NT2/D1 (cell line): Measurements from ENCODE around the gene PDXDC1.
"Not testable (repeated sequence)": the region's sequence is repeated elsewhere in the genome, so short reads cannot be mapped to it uniquely, and the experiment has no call there.

Source experiments
- DNase-seq: peaks from one replicate; pipeline ENCODE4 v3.0.0-alpha.2; 2011; ENCODE audit warnings: low read depth, low spot score
- H3K27me3 ChIP-seq: 2 replicates; pipeline ENCODE4 v1.6.0; 2011; ENCODE audit warnings: mild to moderate bottlenecking; ENCODE audit not compliant: insufficient read length, insufficient read depth
- H3K36me3 ChIP-seq: 2 replicates; pipeline ENCODE4 v1.6.1; 2011; ENCODE audit warnings: mild to moderate bottlenecking, low read length, mixed read lengths; ENCODE audit not compliant: insufficient read depth, insufficient read length
- H3K4me1 ChIP-seq: 2 replicates; pipeline ENCODE4 v1.5.1; 2011; ENCODE audit not compliant: insufficient read depth, insufficient read length
- H3K4me3 ChIP-seq: 2 replicates; pipeline ENCODE4 v1.5.1; 2011; ENCODE audit warnings: low read depth; ENCODE audit not compliant: insufficient read length
- H3K9ac ChIP-seq: 2 replicates; pipeline ENCODE4 v1.6.0; 2011; ENCODE audit warnings: low read depth; ENCODE audit not compliant: insufficient read length
- H3K9me3 ChIP-seq: 2 replicates; pipeline ENCODE4 v1.5.1; 2011; ENCODE audit warnings: mild to moderate bottlenecking, low read length; ENCODE audit not compliant: insufficient read depth

PDXDC1 gene

DNA sequence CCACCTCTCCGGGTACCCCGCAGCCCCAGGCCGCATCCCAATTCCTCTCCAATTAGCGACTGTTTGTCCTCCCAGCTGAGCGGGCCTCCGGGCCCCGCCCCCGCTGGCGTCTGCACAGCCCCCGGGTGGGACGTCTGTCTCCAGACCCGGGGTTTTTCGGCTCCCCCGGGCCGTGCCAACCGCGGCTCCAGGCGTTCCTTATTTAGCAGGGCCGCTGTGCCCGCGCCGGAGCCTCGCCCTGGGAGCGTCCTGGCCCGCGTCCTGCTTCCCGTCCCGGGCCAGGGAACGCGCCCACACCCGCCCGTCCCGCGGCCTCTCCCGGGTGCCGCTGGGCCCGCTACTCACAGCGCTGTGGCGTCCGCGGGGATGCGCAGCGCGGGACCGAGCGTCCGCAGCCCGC lies 179.2 kb downstream of the PDXDC1 start:
- not testable (repeated sequence) for H3K27me3 ChIP-seq, DNase-seq, H3K9me3 ChIP-seq, H3K9ac ChIP-seq, H3K4me1 ChIP-seq, H3K36me3 ChIP-seq
- peak overlapping the region; percentile 34 for H3K4me3 ChIP-seq

DNA sequence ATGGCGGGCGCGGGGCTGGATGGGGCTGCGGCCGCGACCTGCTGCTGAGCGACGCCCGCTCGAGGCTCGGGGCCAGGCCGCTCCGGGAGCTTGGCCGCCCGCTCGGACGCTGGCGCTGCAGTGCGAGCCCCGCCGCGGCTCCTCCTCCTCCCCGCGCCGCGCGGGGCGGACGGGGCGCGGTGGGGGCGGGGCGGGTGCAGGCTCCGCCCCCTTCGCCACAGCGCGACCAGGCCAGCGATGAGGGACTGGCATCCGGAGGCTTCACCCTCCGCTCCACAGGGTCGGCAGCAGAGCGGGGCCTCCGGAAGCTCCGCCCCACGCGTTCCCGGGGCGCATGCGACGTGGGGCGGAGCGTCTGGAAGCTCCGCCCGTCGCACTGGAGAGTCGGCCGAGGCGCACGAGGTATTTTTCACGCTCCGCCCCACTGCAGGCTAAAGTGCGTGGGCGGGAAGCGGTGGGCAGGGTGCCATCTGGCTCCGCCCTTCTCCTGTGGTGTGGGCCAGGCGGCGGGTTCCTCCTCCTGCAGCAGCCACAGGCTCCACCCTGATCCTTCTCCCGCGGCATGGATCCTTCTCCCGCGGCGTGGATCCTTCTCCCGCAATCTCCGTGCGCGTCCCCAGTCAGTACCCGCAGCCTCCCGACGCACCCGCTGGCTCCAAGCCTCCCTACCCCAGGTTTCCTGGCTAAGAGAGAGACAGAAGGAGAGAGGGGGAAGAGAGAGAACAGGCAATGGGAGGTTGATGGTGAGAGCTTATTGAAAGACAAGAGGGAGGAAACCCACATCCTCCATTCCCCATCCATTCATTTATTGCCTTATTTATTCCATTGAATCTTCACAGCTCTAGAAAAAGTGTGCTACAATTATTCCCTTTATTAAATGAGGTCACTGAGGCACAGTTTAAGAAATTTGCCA lies 180.1 kb downstream of the PDXDC1 start:
- H3K36me3 ChIP-seq, H3K4me1 ChIP-seq, H3K9me3 ChIP-seq, H3K27me3 ChIP-seq: not testable (repeated sequence)
- peak; percentile 66 for DNase-seq
- peak overlapping the region; percentile 36 for H3K4me3 ChIP-seq
- peak overlapping the region; percentile 56 for H3K9ac ChIP-seq

DNA sequence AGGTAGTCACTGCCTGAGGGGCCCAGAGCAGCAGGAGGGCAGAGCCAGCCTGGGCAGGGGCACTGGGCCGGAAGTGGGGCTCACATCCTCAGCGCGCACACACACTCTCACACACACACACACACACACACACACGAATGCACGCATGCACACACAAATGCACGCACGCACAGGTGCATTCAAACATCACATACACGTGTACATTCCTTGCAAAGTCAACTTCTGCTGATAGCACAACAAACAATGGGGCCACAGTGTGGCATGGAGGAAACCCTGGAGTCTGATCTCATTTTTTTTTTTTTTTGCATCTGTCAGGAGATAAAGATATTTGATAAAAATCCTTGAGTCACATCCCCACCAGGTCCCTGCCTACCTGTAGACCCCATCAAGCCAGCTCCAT lies 182.8 kb downstream of the PDXDC1 start:
- not testable (repeated sequence) for DNase-seq, H3K4me1 ChIP-seq, H3K27me3 ChIP-seq, H3K36me3 ChIP-seq, H3K4me3 ChIP-seq, H3K9ac ChIP-seq, H3K9me3 ChIP-seq

DNA sequence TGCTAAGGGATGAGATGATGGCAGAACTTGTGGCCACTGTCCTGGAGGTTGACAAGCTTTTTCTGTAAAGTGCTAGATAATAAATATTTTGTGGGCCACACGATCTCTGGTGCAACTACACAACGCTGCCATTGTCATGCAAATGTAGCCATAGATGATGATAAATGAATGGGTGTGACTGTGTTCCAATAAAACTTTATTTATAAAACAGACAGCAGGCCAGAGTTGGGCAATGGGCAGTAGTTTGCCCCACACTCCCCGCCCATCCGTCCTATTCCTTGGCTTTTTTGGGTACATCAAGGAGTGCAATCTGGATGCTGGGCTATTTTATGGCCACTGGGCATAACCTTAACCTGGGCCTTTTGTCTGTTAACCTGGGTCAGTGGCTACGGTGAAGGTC lies 184.8 kb downstream of the PDXDC1 start:
- H3K36me3 ChIP-seq, H3K9ac ChIP-seq, H3K27me3 ChIP-seq, H3K9me3 ChIP-seq, H3K4me1 ChIP-seq, H3K4me3 ChIP-seq, DNase-seq: not testable (repeated sequence)

DNA sequence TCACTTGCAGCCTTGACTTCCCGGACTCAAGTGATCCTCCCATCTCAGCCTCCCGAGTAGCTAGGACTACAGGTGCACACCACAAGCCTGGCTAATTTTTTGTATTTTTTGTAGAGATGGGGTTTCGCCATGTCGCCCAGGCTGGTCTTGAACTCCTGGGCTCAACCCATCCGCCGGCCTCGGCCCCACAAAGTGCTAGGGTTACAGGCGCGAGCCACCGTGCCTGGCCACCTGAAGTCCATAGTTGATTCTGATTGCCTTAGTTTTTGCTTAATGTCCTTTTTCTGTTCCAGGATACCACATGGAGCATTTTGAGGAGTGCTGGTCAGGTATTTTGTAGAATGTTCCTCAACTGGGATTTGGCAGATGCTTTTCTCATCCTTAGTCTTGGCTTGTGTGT lies 185.7 kb downstream of the PDXDC1 start:
- not testable (repeated sequence) for H3K36me3 ChIP-seq

DNA sequence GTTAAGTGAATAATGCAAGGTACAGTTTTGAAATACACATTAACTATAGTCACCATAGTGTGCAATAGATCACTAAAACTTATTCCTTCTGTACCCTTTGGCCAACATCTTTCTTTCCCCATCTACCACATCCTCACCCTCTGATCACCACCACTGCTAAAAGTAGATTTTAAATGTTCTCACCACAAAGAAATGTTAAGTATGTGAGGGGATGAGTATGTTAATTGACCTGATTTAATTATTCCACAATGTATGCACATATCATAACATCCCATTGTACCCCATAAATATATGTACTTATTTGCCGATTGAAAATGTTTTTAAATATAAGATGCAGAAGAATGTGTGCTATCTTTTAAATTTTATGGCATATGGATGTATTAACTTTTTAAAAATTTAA lies 188.2 kb downstream of the PDXDC1 start:
- H3K4me3 ChIP-seq, H3K27me3 ChIP-seq, H3K9me3 ChIP-seq, H3K4me1 ChIP-seq, H3K36me3 ChIP-seq, DNase-seq, H3K9ac ChIP-seq: not testable (repeated sequence)

More for the DNA sequence above, 185.7 kb downstream of the PDXDC1 start:
- H3K9me3 ChIP-seq, H3K4me1 ChIP-seq, H3K27me3 ChIP-seq, DNase-seq, H3K4me3 ChIP-seq, H3K9ac ChIP-seq: not testable (repeated sequence)

DNA sequence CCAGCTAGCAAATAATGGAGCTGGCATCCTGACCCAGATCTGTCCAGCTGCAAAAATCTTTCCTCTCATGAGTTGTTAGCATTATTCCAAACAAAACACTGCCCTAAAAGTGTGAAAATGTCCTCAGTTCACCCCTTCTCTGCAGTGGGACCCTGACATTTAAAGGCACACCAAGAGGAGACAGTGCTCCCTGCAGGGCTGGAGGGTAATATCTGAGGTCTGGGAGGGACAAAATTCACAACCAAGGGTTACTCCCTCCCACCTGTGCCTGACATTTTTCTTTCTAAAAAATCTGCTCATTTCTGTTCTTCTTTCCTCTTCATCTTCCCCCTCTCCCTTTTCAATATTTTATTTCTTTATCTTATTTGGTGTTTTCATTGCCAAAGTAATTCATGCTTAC lies 191.4 kb downstream of the PDXDC1 start:
- not testable (repeated sequence) for H3K4me3 ChIP-seq, H3K27me3 ChIP-seq, H3K4me1 ChIP-seq, H3K9me3 ChIP-seq, DNase-seq, H3K9ac ChIP-seq, H3K36me3 ChIP-seq

DNA sequence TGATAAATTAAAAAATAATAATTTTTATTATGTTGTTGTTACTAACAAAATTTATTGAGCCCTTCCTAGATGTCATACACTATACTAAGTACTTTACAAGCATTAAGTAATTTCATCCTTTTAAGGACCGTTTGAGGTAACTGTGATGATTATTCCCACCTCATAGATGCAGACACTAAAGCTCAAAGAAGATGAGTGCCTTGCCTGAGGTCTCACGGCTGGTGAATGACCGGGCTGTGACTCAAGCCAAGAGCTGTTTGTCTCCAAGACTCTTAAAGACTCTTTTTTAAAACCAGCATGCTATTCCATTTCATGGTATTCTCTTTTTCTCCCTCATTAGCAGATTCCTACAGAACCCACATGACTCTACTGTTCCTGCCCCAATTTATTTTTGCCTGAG lies 193.5 kb downstream of the PDXDC1 start:
- H3K27me3 ChIP-seq, H3K4me1 ChIP-seq, H3K4me3 ChIP-seq, H3K9ac ChIP-seq, H3K36me3 ChIP-seq, H3K9me3 ChIP-seq, DNase-seq: not testable (repeated sequence)

DNA sequence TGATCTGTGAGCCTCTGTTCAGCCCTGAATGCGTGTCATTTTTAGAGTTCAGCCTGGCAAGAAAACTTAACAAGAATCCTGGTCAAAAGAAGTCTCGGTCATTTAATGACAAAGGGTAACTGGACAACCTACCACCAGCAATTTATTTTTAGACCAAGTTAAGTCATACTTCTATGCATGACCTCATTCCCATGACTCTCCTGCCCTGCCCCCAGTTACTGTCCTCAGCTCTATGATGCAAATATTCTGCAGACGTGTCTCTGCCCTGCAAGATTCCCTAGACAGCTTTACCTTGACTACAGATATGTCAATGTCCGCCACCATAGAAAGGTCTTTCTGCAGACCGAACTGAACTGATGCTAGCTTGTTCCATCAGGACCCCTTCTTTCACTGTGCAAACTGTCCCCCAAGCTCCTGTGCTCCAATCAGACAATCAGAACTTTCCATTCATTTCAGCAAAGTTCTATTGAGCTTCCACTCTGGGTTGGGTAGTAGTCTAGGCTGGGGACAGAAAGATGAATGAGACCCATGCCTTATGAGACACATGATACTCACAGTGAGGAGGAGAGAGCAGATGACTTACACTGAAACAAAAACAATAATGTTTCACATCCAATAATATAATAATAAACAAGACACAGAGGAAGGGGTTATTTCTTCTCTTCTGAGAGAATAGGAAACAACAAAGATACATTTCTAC lies 194.3 kb downstream of the PDXDC1 start:
- not testable (repeated sequence) for H3K9ac ChIP-seq, DNase-seq, H3K4me3 ChIP-seq, H3K27me3 ChIP-seq, H3K9me3 ChIP-seq, H3K36me3 ChIP-seq, H3K4me1 ChIP-seq

DNA sequence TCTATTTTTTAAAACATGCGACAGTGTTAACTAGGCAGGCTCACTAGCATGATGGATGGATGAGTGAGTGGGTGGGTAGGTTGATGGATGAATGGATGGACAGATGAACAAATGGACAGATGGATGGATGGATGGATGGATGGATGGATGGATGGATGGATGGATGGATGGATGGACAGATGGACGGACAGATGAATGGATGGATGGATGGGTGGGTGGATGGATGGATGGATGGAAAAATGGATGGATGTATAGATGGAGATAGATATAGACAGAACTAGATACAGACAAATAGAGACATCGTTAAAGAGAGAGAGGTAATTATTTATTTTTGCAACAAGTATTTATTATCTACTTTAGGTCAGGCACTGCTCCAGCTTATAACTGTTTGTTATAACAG lies 205.1 kb downstream of the PDXDC1 start:
- H3K4me3 ChIP-seq, H3K9me3 ChIP-seq, H3K4me1 ChIP-seq, H3K27me3 ChIP-seq, DNase-seq, H3K36me3 ChIP-seq, H3K9ac ChIP-seq: not testable (repeated sequence)

DNA sequence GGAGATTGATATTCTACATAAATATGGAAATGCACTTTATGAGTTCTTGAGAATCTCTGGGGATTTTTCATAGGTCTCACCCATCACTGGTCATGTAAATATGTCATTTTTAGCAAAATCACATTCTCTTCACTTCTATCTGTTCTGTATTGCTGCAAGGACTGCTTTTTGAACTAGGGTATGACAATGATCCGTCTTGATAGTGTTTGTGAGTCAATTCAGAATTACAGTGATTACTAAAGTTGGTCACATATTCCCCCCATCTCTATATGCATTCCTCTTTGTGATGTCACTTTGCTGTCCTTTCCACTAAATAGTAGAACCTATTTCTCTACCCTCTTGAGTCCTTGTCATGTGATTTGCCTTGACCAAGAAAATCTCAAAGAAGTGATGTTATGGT lies 206.1 kb downstream of the PDXDC1 start:
- not testable (repeated sequence) for H3K36me3 ChIP-seq, H3K4me3 ChIP-seq, H3K9me3 ChIP-seq, H3K27me3 ChIP-seq, DNase-seq, H3K9ac ChIP-seq, H3K4me1 ChIP-seq

DNA sequence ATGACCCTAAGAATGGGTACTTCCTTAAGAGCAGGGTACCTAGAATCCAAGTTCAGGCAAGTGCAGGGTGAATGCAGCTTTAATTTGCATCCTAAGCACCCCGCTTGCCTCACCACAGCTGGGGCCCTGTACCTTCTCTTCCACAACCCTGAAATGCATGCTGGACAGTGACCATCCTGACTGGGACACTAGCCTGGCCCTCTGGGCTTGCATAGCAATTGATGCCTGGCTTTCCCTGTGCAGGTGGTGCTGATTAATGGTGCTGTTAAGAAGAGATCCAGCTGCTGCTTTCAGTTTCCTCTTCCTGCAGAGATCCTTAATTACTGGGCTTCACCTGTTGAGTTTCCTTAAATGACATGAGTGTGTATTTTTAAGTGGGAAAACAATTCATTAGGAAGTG lies 209.2 kb downstream of the PDXDC1 start:
- not testable (repeated sequence) for H3K4me3 ChIP-seq, H3K27me3 ChIP-seq, H3K9me3 ChIP-seq, H3K4me1 ChIP-seq, DNase-seq, H3K36me3 ChIP-seq, H3K9ac ChIP-seq
